Motor neuron (in vitro differentiated cells): ENCODE results near the gene SMAD3. TPM values are rescaled to one million over a fixed set of nuclear protein-coding genes. Genes with fewer than 3 reads are reported as not detected.

Source experiments
- ATAC-seq, 8 experiments: fragments of 200-7000 bp; cut with Tn5 transposase; replicated peaks in 6 of 8; 2 replicates each; pipeline ENCODE4 v1.8.0; 2021; ENCODE audit warnings: mild to moderate bottlenecking in 8 of 8, moderate library complexity in 8 of 8
- H3K27ac ChIP-seq, 2 donors: fragments of 250-450 bp; sonication (Bioruptor Pico); 2 replicates each; pipeline ENCODE4 v1.9.0; 2021; ENCODE audit warnings: antibody characterized with exemption in 2 of 2, mild to moderate bottlenecking in 2 of 2, moderate library complexity in 1 of 2
- H3K4me1 ChIP-seq, 2 donors: fragments of 250-450 bp; sonication (Bioruptor Pico); replicated peaks in 1 of 2; 2 replicates each; pipeline ENCODE4 v1.6.1; 2021; ENCODE audit warnings: antibody characterized with exemption in 2 of 2, mild to moderate bottlenecking in 2 of 2, moderate library complexity in 1 of 2
- H3K4me3 ChIP-seq, 5 donors: fragments of 250-450 bp; sonication (Bioruptor Pico); 2 replicates each; pipeline ENCODE4 v1.9.0; 2021; ENCODE audit warnings: antibody characterized with exemption in 5 of 5, mild to moderate bottlenecking in 5 of 5, moderate library complexity in 4 of 5
- WGBS, 10 experiments: fragments of 450-650 bp; shearing (Covaris generic); methylation state at CpG; one replicate each; pipeline ENCODE4 v1.0.0; 2022; 5-methylcytosine and 5-hydroxymethylcytosine counted together
- in situ Hi-C, 9 experiments: fragments of 400-800 bp; cut with MboI; loops; one replicate each; pipeline ENCODE4 v1.15.0; 2021; ENCODE audit warnings: low sequenced_read_pairs in 9 of 9, low pct_unique_long_range_greater_than_20kb in 2 of 9; ENCODE audit not compliant: unreplicated experiment in 9 of 9
- total RNA-seq, 8 experiments: library from RNA; unstranded; fragments of 300-600 nt; gene quantifications; 2 replicates each; pipeline versions ENCODE4 v1.2.3 to v1.2.4, GENCODE V29; 2022

SMAD3 gene
- total RNA-seq, 8 experiments from 2014 or later, result 4.4 to 57.9 (median 13.9) TPM

DNA sequence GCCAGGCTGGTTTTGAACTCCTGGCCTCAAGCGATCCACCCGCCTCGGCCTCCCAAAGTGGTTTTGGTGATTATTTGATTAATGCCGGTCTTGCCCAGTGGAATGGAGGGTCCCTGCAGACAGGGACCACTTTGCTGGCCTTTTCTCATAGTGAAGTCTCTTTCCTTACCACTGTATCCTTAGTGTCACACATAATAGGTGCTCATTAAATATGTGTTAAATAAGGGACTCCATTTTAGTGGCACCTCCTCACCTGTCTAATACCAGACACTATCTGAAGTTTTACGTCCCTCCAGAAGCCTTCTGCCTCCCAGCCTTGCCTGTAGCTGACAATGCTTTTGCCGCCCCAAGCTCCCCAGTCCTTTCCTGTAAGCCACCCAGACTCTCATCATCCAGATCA is 97.8 kb downstream of the SMAD3 start:
- in situ Hi-C loops, result no loop called here
- WGBS, 10 experiments, result 100% methylated on average over 1 to 6 of the region's 6 CpGs; no CpG with 5 or more reads in 2 of the 10 experiments
- ATAC-seq, result no peak
- no peak overlapping the region for H3K4me3 ChIP-seq
- peaks cover 3 to 19% of the 10 kb centered on the region in 2 donors for H3K4me1 ChIP-seq
- no peak overlapping the region for H3K27ac ChIP-seq

DNA sequence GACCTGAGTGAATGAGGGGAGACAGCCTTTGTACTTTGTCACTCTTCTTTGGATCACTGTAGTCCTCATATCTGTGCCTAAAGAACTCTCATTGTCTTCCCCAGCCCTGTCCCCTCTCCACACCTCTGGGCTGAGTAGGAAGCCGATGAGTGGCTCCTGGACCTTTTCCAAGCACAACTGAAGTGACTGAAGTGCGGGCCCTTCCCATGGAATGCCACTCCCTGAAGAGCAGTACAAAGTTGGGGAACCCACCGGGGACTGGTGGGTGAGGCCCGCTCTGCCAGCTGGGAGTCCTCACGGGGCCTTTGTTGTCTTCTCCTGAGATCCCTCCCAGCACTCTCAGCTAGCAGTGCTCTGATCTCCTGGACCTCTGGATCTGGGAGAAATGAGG is 99.0 kb downstream of the SMAD3 start:
- Histone ChIP-seq H3K4me3 (no peak overlapping the region), H3K27ac (no peak overlapping the region), H3K4me1 (peaks cover 3 to 19% of the 10 kb centered on the region in 2 donors)
- in situ Hi-C loops, result no loop called here
- WGBS, 10 experiments, result 80 to 100% methylated on average over 1 of the region's 5 CpGs; no CpG with 5 or more reads in 8 of the 10 experiments
- peak in 2 of 8 experiments; percentile 16 to 38 for ATAC-seq

DNA sequence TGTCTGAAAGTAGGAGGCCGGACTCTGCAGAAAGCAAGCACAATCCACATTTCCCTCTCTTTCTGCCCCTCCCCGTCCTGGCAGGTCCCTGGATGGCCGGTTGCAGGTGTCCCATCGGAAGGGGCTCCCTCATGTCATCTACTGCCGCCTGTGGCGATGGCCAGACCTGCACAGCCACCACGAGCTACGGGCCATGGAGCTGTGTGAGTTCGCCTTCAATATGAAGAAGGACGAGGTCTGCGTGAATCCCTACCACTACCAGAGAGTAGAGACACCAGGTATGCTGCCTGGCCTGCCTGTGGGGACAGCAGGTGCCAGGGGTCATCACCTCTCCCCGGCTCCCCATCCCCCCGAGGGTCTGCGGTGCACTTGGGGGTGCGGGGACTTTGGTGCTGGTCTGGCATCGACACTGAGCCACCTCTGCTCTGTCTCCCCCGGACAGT is 99.4 kb downstream of the SMAD3 start:
- in situ Hi-C loops, result no loop called here
- H3K27ac ChIP-seq, result no peak overlapping the region
- WGBS, 10 experiments, result 40 to 87% (median 77%) methylated on average over 1 to 8 of the region's 17 CpGs; no CpG with 5 or more reads in 5 of the 10 experiments
- no peak overlapping the region for H3K4me3 ChIP-seq
- ATAC-seq, result peak in 5 of 8 experiments; percentile 38 to 49 (median 40)
- peaks cover 3 to 19% of the 10 kb centered on the region in 2 donors for H3K4me1 ChIP-seq

DNA sequence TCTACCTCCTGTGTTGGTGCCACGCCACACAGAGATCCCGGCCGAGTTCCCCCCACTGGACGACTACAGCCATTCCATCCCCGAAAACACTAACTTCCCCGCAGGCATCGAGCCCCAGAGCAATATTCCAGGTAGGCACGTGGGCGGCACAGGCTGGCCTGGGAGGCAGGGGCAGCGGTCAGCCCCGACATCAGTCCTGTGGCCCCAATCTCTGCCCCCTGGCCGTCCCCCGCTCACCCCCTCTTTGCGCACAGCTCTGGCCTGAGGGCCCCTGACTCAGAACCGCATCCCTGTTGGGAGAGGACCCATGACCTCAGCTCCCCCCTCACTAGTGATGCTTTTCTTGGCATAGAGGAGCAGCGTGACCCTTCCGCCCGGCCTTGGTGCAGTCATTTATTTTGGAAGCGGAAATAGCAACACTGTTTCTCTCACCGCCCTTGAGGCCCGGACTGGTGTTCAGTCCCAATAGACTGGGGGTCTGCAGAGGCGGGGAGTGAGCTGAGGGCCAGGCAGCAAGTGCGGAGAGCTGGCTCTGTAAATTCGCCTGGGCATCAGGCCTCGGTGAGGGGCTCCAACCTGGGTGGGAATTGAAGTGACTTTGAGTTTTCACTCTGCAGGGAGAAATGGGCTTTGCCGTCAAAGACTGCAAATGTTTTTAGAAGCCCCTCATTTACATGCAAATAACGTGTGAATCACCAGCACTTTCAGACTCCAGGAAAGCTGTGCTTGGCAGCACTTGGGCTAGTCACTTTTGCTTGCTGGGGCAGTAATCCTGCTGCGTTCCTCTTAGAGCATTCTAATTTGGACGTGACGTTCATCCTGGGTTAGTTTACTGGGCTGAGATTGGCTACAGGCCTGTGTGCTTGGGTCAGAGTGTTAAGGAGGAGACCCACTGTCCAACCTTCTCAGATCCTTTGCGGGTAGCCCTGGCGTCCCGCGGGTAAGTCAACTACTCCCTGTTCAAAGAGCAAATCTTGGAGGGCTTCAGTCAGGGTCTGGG is 100.2 kb downstream of the SMAD3 start:
- 0 to 92% (median 61%) methylated on average over 1 to 13 of the region's 34 CpGs; no CpG with 5 or more reads in 2 of the 10 experiments for WGBS, 10 experiments
- in situ Hi-C loops, result no loop called here
- peak in 5 of 8 experiments; percentile 51 to 79 (median 75) for ATAC-seq
- H3K4me1 ChIP-seq, result peaks cover 3 to 19% of the 10 kb centered on the region in 2 donors
- H3K27ac ChIP-seq, result peak overlapping the region in 1 of 2 donors; percentile 1
- H3K4me3 ChIP-seq, result no peak overlapping the region

DNA sequence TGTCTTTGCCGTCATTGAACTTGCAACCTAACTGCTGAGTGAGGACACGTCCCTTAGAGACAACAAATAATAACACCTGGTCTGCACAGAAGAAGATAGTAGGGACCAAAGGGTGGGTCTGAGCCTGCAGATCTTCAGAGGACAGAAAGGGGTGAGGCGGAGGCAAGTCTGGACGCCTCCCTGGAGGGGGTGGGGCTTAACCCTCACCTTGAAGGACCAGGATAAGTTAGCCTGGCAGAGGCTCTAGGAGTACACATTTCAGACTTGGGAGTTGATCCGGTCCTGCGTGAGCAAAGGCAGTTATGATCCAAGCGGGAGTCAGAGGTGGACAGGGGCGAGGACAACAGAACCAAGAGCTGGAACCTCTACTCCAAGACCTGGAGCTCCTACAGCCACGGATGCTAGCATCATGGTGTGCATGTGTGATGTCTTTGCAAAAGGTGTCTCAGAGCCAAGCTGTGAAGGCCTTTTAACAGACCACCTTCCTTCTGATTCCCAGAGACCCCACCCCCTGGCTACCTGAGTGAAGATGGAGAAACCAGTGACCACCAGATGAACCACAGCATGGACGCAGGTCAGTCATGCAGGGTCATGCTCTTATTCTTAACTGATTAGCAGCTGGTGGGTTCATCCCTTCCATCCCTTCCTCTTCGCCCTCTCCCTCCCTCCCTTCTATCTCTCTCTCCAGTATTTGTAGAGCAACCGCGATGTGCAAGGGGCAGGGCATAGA is 101.0 kb downstream of the SMAD3 start:
- H3K4me1 ChIP-seq, result peaks cover 3 to 19% of the 10 kb centered on the region in 2 donors
- no peak overlapping the region for H3K27ac ChIP-seq
- H3K4me3 ChIP-seq, result no peak overlapping the region
- WGBS, 10 experiments, result 75 to 98% (median 90%) methylated on average over 1 to 9 of the region's 13 CpGs; no CpG with 5 or more reads in 1 of the 10 experiments
- no peak for ATAC-seq
- in situ Hi-C loops, result no loop called here

DNA sequence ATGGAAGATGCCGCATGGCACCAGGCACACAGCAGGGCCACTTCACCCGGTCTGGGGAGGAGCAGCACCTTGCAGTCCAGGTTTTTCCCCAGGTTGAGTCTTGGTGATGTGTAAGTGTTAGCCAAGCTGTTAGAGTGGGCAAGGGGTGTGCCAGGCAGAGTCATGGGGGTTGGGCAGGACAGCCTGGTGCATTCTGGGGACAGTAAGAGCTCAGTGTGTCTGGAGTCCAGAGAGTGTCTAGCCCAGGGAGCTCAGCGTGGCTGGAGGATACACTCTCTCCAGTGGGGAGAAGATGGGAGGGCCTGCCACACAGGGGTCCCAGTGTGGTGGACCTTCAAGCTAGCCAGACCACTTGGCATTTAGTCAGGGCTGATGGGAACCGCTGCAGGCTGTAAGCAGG is 101.7 kb downstream of the SMAD3 start:
- 71 to 100% (median 82%) methylated on average over 1 to 3 of the region's 4 CpGs; no CpG with 5 or more reads in 4 of the 10 experiments for WGBS, 10 experiments
- H3K4me3 ChIP-seq, result no peak overlapping the region
- ATAC-seq, result no peak
- in situ Hi-C loops, result no loop called here
- H3K4me1 ChIP-seq, result peaks cover 3 to 19% of the 10 kb centered on the region in 2 donors
- no peak overlapping the region for H3K27ac ChIP-seq

DNA sequence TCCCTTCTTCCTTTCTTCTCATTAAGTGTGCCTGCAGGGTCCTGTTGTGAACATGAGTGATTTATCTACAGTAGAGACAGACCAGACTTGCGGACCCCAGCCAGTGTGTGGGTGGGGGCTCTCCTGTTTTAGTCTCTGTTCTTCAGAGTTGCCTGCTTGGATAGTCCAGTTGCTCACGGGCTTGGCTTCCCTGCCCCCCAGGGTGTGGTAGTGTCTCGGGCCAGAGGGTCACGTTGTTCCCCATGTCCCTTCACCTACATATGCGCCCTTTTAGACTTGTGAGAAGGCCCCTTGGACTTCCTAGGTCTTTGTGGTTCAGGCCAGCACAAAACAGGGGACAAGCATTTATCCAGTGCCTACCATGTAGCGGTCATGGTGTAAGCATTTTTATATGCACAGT is 103.3 kb downstream of the SMAD3 start:
- 82 to 100% (median 97%) methylated on average over 1 to 5 of the region's 6 CpGs; no CpG with 5 or more reads in 3 of the 10 experiments for WGBS, 10 experiments
- Histone ChIP-seq H3K27ac (no peak overlapping the region), H3K4me3 (no peak overlapping the region), H3K4me1 (peaks cover 3 to 19% of the 10 kb centered on the region in 2 donors)
- no peak for ATAC-seq
- in situ Hi-C loops, result no loop called here

DNA sequence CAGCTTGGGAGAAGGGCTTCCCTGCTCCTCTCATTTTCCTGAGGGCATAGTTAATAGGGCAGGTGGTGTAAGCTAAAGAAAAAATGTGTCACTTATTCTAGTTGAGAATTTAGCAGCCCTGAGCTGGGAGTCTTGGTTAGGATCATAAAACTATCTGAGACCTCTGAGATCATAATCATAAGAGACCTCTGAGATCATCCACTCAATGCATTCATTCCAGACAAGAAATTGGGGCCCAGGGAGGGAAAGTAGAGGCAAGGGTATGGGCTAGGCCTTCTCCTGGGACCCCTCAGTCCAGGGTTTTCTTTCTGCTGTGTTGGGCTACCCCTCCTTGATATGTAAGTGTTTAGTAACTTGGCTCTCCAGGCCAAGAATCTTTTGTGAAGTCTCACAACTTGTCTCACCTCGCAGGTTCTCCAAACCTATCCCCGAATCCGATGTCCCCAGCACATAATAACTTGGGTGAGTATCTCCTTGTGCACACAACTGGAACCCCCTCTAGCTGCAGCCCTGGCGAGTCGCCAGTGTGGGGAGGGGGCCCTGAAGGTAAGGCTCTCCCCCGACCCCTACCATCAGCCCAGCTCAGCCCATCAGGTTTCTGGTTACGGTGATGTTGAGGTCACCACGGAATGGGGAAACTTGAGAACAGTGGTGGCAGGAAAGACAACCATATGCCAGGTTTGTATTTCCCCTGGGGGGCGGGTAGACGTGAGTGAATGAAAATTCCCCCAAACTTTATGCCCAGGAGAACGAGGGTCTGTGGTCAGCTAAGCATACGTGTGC is 104.9 kb downstream of the SMAD3 start:
- ATAC-seq, result no peak
- Histone ChIP-seq H3K27ac (no peak overlapping the region), H3K4me3 (no peak overlapping the region), H3K4me1 (peaks cover 3 to 8% of the 10 kb centered on the region in 2 donors)
- in situ Hi-C loops, result no loop called here
- 88 to 100% (median 94%) methylated on average over 1 to 5 of the region's 12 CpGs; no CpG with 5 or more reads in 5 of the 10 experiments for WGBS, 10 experiments

DNA sequence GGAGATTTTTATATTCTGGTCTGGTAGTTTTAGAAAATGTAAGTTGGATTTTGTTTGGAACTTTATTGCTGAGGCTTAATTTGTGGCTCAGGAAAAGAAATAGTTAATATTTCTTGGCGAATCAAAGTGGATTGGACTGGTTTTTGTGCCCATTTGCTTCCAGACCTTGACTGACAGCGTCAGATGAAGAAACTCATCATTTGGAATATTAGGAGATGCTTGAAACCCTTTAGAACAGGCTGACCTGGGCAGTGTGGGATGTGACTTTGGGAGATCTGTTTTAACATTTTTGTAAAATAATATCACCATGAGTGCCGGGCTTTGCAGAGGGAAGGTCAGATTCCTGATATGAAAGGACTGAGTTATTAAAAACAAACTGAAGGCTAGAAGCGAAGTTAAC is 106.1 kb downstream of the SMAD3 start:
- no peak for ATAC-seq
- 80 to 100% (median 96%) methylated on average over 1 to 4 of the region's 4 CpGs; no CpG with 5 or more reads in 4 of the 10 experiments for WGBS, 10 experiments
- no peaks in the 10 kb centered on the region for H3K4me1 ChIP-seq

DNA sequence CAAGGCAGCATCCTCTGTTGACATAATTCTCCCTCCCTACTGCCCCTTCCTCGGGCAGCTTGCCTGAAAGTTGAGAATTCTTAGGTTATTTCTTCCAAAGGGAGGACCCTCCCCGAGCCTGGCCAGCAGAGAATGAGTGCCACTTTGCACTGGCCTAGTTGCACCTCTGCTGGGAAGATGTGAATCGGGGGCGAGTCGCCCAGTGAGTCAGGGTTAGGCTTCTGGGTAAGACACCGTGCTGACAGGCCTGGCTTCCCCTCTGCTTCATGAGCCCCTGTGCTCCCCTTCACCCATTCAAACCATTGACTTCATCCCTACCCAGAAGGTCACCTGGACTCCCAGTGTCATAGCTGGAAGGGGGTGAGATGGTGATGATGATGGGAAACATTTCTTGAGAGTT is 106.8 kb downstream of the SMAD3 start:
- ATAC-seq, result no peak
- Histone ChIP-seq H3K27ac (no peak overlapping the region), H3K4me1 (no peaks in the 10 kb centered on the region), H3K4me3 (no peak overlapping the region)
- in situ Hi-C loops, result no loop called here
- WGBS, 10 experiments, result 100% methylated on average over 1 to 2 of the region's 6 CpGs; no CpG with 5 or more reads in 7 of the 10 experiments

More for the DNA sequence above, 106.1 kb downstream of the SMAD3 start:
- H3K27ac ChIP-seq, result no peak overlapping the region
- in situ Hi-C loops, result no loop called here
- H3K4me3 ChIP-seq, result no peak overlapping the region

DNA sequence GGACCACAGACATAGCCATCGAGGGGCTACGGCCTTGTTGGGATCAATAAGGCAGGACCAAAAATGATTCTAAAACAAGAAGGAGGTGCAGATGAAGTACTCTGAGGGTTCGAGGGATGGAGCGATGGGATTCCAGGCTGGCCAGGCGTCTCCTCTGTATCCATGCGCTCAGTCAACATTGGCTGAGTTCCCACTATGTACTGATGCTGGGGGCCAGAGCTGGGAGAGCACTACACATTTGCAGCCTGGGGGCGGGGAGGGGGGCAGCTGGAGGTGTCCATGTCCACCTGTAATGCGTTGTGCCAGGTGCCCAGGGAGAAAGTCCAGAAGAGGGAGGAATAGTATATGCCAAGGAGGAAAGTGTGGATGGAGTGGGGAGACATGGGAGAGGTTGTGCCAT is 107.6 kb downstream of the SMAD3 start:
- H3K4me1 ChIP-seq, result no peaks in the 10 kb centered on the region
- 71 to 100% (median 98%) methylated on average over 1 to 5 of the region's 8 CpGs; no CpG with 5 or more reads in 6 of the 10 experiments for whole genome bisulfite sequencing, 10 experiments
- ATAC-seq, result peak in 1 of 8 experiments; percentile 65
- no peak overlapping the region for H3K27ac ChIP-seq
- H3K4me3 ChIP-seq, result no peak overlapping the region
- in situ Hi-C loops, result no loop called here

DNA sequence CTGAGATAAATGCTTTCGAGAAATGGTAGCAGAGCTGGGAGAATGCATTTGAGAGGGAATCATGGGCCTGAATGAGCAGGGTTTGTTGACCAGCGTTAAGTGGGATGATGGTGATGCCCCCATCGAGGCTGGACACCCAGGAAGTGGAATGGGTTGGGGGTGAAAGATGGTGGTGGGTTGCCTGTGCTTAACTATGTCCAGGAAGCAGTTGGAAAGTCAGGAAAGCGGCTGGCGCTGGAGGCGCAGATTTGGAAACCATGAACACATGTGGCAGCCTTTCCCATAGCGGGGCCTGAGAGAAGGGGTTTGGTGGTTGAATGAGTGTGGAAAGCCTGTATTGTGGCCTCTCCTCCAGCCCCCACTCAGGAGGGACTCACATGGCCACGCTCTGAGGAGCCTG is 108.4 kb downstream of the SMAD3 start:
- in situ Hi-C loops, result no loop called here
- 80 to 100% (median 100%) methylated on average over 1 to 3 of the region's 8 CpGs; no CpG with 5 or more reads in 1 of the 10 experiments for WGBS, 10 experiments
- Histone ChIP-seq H3K4me1 (no peaks in the 10 kb centered on the region), H3K4me3 (no peak overlapping the region), H3K27ac (no peak overlapping the region)
- no peak for ATAC-seq
